PC-9 (cell line): ENCODE results near the gene NUP35.

Experiments used
- EZH2 ChIP-seq: fragments of 200-600 bp; sonication (generic); IDR thresholded peaks from 2 replicates; pipeline ENCODE4 v1.8.0; 2017; ENCODE audit warnings: antibody characterized with exemption, low read depth
- TF ChIP-seq, protein P1 (sequence below): fragments of 200-600 bp; sonication (generic); conservative IDR thresholded peaks from 2 replicates; pipeline ENCODE4 v1.6.1; 2017; ENCODE audit warnings: mixed run types, antibody characterized with exemption, mild to moderate bottlenecking, moderate library complexity

DNA sequence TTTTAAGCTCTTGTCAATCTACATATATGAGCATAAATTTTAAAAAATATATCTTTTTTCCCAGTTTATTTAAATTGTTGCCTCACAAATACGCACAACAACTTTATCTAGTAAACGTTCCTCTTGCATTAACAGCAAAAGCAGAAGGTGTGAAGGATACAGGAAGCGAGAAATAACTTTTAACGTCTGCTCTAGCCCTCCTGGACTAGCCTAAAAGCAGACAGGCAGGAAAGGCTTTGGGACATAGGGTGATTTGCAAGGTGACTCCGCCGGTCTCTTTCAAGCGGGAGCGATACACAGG, 46.1 kb upstream of the NUP35 start:
- TF ChIP-seq, protein P1, sequence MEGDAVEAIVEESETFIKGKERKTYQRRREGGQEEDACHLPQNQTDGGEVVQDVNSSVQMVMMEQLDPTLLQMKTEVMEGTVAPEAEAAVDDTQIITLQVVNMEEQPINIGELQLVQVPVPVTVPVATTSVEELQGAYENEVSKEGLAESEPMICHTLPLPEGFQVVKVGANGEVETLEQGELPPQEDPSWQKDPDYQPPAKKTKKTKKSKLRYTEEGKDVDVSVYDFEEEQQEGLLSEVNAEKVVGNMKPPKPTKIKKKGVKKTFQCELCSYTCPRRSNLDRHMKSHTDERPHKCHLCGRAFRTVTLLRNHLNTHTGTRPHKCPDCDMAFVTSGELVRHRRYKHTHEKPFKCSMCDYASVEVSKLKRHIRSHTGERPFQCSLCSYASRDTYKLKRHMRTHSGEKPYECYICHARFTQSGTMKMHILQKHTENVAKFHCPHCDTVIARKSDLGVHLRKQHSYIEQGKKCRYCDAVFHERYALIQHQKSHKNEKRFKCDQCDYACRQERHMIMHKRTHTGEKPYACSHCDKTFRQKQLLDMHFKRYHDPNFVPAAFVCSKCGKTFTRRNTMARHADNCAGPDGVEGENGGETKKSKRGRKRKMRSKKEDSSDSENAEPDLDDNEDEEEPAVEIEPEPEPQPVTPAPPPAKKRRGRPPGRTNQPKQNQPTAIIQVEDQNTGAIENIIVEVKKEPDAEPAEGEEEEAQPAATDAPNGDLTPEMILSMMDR: no peak
- TF ChIP-seq EZH2: no peak
